ENCODE measurements around the gene ALKBH3. TPM values are rescaled to one million over a fixed set of nuclear protein-coding genes. Genes with fewer than 3 reads are reported as not detected.

The ALKBH3 gene
- total and polyA plus RNA-seq, 2 experiments from 2014 or later = 10.7 to 10.8 TPM

DNA sequence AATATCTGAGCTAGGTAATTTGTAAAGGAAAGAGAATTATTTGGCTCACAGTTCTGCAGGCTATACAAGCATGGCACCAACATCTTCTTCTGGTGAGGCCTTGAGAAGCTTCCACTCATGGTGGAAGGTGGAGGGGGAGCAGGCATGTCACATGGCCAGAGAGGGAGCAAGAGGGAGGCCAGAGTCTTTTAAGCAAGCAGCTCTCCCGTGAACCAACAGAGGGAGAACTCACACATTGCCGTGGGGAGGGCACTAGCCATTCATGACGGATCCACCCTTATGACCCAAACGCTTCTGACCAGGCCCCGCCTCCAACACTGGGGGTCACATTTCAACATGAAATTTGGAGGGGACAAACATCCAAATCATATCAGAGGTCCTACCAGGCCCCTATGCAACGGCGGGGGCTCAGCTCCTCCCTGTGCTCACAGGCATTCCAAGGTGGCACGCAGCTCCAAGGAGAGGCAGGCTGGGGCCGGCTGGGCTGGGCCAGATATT is 66.4 kb downstream of the ALKBH3 start:
- TF ChIP-seq, protein P1, sequence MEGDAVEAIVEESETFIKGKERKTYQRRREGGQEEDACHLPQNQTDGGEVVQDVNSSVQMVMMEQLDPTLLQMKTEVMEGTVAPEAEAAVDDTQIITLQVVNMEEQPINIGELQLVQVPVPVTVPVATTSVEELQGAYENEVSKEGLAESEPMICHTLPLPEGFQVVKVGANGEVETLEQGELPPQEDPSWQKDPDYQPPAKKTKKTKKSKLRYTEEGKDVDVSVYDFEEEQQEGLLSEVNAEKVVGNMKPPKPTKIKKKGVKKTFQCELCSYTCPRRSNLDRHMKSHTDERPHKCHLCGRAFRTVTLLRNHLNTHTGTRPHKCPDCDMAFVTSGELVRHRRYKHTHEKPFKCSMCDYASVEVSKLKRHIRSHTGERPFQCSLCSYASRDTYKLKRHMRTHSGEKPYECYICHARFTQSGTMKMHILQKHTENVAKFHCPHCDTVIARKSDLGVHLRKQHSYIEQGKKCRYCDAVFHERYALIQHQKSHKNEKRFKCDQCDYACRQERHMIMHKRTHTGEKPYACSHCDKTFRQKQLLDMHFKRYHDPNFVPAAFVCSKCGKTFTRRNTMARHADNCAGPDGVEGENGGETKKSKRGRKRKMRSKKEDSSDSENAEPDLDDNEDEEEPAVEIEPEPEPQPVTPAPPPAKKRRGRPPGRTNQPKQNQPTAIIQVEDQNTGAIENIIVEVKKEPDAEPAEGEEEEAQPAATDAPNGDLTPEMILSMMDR (conservative IDR thresholded peaks at IDR 0.05; ENCODE audit: low read depth in 2 of 2) = peak; percentile 40 to 57; a peak in 3 of 4 replicates
- TF ChIP-seq ZNF114 (CRISPR knock-in tag; IDR thresholded peaks at IDR 0.05) (no peak), NANOG (IDR thresholded peaks at IDR 0.05; ENCODE audit: borderline replicate concordance) (no peak), ZNF331 (CRISPR knock-in tag; IDR thresholded peaks at IDR 0.05; ENCODE audit: low read depth) (no peak), EZH2phosphoT487 (IDR thresholded peaks at IDR 0.05; ENCODE audit: unreplicated experiment) (no peak)
- TF ChIP-seq, protein P2, sequence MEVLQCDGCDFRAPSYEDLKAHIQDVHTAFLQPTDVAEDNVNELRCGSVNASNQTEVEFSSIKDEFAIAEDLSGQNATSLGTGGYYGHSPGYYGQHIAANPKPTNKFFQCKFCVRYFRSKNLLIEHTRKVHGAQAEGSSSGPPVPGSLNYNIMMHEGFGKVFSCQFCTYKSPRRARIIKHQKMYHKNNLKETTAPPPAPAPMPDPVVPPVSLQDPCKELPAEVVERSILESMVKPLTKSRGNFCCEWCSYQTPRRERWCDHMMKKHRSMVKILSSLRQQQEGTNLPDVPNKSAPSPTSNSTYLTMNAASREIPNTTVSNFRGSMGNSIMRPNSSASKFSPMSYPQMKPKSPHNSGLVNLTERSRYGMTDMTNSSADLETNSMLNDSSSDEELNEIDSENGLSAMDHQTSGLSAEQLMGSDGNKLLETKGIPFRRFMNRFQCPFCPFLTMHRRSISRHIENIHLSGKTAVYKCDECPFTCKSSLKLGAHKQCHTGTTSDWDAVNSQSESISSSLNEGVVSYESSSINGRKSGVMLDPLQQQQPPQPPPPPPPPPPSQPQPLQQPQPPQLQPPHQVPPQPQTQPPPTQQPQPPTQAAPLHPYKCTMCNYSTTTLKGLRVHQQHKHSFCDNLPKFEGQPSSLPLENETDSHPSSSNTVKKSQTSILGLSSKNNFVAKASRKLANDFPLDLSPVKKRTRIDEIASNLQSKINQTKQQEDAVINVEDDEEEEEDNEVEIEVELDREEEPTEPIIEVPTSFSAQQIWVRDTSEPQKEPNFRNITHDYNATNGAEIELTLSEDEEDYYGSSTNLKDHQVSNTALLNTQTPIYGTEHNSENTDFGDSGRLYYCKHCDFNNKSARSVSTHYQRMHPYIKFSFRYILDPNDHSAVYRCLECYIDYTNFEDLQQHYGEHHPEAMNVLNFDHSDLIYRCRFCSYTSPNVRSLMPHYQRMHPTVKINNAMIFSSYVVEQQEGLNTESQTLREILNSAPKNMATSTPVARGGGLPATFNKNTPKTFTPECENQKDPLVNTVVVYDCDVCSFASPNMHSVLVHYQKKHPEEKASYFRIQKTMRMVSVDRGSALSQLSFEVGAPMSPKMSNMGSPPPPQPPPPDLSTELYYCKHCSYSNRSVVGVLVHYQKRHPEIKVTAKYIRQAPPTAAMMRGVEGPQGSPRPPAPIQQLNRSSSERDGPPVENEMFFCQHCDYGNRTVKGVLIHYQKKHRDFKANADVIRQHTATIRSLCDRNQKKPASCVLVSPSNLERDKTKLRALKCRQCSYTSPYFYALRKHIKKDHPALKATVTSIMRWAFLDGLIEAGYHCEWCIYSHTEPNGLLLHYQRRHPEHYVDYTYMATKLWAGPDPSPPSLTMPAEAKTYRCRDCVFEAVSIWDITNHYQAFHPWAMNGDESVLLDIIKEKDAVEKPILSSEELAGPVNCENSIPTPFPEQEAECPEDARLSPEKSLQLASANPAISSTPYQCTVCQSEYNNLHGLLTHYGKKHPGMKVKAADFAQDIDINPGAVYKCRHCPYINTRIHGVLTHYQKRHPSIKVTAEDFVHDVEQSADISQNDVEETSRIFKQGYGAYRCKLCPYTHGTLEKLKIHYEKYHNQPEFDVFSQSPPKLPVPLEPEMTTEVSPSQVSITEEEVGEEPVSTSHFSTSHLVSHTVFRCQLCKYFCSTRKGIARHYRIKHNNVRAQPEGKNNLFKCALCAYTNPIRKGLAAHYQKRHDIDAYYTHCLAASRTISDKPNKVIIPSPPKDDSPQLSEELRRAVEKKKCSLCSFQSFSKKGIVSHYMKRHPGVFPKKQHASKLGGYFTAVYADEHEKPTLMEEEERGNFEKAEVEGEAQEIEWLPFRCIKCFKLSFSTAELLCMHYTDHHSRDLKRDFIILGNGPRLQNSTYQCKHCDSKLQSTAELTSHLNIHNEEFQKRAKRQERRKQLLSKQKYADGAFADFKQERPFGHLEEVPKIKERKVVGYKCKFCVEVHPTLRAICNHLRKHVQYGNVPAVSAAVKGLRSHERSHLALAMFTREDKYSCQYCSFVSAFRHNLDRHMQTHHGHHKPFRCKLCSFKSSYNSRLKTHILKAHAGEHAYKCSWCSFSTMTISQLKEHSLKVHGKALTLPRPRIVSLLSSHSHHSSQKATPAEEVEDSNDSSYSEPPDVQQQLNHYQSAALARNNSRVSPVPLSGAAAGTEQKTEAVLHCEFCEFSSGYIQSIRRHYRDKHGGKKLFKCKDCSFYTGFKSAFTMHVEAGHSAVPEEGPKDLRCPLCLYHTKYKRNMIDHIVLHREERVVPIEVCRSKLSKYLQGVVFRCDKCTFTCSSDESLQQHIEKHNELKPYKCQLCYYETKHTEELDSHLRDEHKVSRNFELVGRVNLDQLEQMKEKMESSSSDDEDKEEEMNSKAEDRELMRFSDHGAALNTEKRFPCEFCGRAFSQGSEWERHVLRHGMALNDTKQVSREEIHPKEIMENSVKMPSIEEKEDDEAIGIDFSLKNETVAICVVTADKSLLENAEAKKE (CRISPR knock-in tag; IDR thresholded peaks at IDR 0.05) = no peak
- no peak overlapping the region for H3K27ac Mint-ChIP-seq

More for the DNA sequence above, 66.4 kb downstream of the ALKBH3 start:
- H3K4me3 Mint-ChIP-seq = no peak overlapping the region
- H3K4me1 Mint-ChIP-seq = peaks cover 22% of the 10 kb centered on the region
- H3K36me3 Mint-ChIP-seq (ENCODE audit: low read depth) = peaks cover 3% of the 10 kb centered on the region; the same call in 2 of the 3 replicates
- peak; percentile 20 for ATAC-seq
- Histone ChIP-seq H3K9me2 (ENCODE audit: insufficient read depth) (no peaks in the 10 kb centered on the region), H2AFZ (peak overlapping the region; percentile 95), H3K4me1 (ENCODE audit: insufficient read depth) (peaks cover 9% of the 10 kb centered on the region; the same call in 1 of the 2 replicates), H4K20me1 (replicated peaks; ENCODE audit: insufficient read depth) (no peaks in the 10 kb centered on the region), H3K4me2 (no peak overlapping the region), H3K36me3 (ENCODE audit: insufficient read depth) (no peaks in the 10 kb centered on the region), H3F3A (replicated peaks; ENCODE audit: low read depth) (no peaks in the 10 kb centered on the region), H3K79me2 (replicated peaks; ENCODE audit: insufficient read depth) (no peaks in the 10 kb centered on the region), H3K4me3 (no peak overlapping the region), H3K27ac (ENCODE audit: low read depth) (no peak overlapping the region), H3K27me3 (ENCODE audit: insufficient read depth) (peaks cover 38% of the 10 kb centered on the region)
- H3K27me3 Mint-ChIP-seq (ENCODE audit: insufficient read depth, low read depth, poor library complexity) = peaks cover 52% of the 10 kb centered on the region
- peak; percentile 74 for DNase-seq (ENCODE audit: low spot score)
- H3K9me3 Mint-ChIP-seq = peaks cover 2% of the 10 kb centered on the region; the same call in 1 of the 3 replicates
